ENCODE measurements around the gene CIAO2A.

The CIAO2A gene

GRCh38 chr15:64045774-64046420, 47.7 kb downstream of the CIAO2A start:
- in situ Hi-C loops (cut with HindIII; ENCODE audit: low sequenced_read_pairs) = no loop called here

- in situ Hi-C loops (cut with HindIII; ENCODE audit: low sequenced_read_pairs) = no loop called here
These were observed 48.6 kb downstream of the CIAO2A start for GRCh38 chr15:64045101-64045435.

GRCh38 chr15:64044300-64045100, 49.1 kb downstream of the CIAO2A start:
- in situ Hi-C loops (cut with HindIII; ENCODE audit: low sequenced_read_pairs) = no loop called here

DNA sequence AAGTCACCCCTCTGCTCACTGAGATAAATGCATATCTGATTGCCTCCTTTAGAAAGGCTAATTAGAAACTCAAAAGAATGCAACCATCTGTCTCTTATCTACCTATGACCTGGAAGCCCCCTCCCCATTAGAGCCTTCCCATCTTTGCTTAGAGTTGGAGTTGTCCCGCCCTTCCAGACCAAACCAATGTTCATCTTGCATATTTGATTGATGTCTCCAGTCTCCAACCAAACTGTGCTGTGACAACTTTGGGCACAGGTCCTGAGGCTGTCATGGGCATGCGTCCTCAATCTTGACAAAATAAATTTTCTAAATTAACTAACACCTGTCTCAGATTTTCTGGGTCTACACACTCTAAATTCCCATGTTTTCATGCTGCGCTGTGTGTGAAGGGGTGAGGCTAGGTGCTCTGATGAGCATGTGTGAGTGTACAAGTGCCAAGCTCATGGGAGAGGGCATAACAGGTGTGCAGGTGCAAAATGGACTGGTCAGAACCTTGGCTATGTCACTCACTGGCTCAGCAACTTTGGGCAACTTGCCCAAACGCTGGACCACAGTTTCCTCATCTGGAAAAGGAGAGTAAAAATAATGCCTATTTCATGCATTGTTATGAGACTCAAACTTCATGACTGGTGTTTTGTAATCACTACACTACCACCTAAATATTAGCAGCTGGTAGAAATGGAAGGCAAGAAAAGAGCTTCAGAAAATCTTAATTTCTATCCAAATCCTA, 54.6 kb downstream of the CIAO2A start:
- in situ Hi-C loops (cut with HindIII; ENCODE audit: low sequenced_read_pairs) = no loop called here

GRCh38 chr15:64037966-64038365, 55.7 kb downstream of the CIAO2A start:
- in situ Hi-C loops (cut with HindIII; ENCODE audit: low sequenced_read_pairs) = no loop called here

DNA sequence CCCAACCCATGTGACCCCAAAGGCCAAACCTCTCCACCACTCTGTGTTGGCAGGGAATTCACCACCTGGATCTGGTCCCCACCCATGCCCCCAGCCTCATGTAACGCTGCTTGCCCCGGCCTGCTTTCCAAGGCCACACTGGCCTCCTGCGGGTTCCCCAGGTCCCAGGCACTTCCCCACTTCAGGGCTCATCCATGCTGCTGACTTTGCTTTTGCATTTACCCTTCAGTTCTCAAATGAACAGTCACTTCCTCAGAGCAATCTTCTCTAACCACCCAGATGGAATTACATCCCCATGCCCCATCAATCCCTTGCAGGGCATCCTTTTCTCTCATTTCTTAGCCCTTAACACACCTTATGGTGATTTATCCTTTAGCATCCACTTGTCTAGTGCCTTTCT, 56.5 kb downstream of the CIAO2A start:
- in situ Hi-C loops (cut with HindIII; ENCODE audit: low sequenced_read_pairs) = no loop called here

DNA sequence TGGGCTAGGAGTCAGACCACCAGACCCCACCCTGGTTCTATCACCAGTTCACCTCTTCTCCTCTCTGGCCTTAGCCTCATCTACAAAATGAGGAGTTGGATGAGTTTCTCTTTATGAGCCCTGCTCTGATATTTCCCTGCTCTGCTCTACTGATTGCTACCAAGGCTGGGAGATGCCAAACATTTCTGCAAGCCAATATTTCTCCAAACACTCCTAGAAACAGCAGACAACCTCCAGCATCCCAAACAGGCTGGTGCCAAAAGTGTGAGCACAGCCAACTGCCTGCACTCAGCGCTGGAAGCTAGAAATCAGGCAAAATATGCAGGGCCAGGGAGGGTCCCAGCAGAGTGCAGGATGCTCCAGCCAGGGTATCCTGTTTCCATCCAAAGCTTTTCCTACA, 58.1 kb downstream of the CIAO2A start:
- in situ Hi-C loops (cut with HindIII; ENCODE audit: low sequenced_read_pairs) = no loop called here

- in situ Hi-C loops (cut with HindIII; ENCODE audit: low sequenced_read_pairs) = no loop called here
These were observed 59.1 kb downstream of the CIAO2A start for GRCh38 chr15:64034519-64034918.

DNA sequence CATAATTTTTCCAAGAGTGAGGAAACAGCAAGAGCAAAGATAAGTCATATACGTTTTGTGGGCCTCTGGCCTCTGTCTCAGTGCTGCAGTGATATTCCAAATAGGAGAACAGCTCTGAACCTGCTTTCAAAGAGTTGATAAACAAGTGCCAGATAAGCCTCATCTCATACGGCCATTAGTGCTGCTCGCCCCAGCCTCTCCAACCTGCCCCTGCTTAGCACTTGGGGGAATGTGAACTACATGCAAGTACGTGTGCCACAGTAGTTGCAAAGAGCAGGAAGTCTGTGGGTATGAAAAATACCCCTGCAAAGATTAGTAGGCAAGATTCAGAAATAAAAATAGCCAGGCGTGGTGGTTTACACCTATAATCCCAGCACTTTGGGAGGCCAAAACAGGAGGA, 61.3 kb downstream of the CIAO2A start:
- in situ Hi-C loops (cut with HindIII; ENCODE audit: low sequenced_read_pairs) = no loop called here

DNA sequence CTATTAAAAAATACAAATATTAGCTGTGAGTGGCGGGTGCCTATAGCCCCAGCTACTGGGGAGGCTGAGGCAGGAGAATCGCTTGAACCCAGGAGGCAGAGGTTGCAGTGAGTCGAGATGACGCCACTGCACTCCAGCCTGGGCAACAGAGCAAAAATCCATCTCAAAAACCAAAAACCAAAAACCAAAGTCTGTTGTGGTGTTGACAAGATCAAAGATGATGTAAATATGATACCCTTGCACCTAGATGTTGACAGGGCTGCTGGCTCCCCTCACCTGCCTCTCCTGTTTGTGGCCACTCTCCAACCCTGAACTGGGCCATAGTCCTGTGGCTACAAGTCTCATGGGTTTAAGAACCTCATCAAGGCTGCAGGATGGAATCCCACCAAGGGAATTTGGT, 63.5 kb downstream of the CIAO2A start:
- in situ Hi-C loops (cut with HindIII; ENCODE audit: low sequenced_read_pairs) = no loop called here

DNA sequence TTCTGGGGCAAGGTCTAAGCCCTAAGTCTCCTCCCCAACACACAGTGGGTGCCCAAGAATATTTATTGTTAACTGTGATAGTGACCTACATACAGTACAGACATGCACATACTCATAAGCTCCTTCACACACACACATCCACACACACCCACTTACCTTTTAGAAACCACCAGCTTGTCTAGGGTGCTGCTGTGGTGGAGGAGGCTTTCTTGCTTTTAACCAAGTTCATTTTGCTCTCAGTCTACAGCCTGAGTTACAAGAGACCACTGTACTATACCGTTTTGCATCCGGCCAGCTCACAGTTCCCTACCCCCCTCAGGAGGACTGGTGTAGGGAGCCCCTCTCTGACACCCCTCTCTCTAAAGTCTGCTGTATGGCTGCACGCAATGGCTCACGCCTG, 64.0 kb downstream of the CIAO2A start:
- in situ Hi-C loops (cut with HindIII; ENCODE audit: low sequenced_read_pairs) = no loop called here

DNA sequence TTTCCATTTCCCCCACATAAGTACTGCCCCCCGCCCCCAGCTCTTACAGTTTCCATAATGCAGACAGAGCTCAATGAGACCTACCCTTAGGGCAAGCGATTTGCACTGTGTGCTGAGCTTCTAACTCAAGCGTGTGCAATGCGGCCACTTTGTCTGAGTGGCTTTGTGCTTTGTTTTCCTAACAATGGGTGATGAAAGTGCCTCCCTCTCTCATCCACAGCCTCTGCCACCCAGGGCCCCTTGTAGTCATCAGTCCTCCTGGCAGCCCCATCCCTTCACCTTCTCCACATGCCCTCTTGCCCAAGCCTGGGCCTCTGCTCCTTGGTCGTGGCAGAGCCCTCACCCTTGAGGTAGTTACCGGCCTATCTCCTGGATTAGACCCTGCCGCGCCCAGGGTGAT, 64.5 kb downstream of the CIAO2A start:
- in situ Hi-C loops (cut with HindIII; ENCODE audit: low sequenced_read_pairs) = no loop called here

GRCh38 chr15:64026591-64026990, 67.0 kb downstream of the CIAO2A start:
- in situ Hi-C loops (cut with HindIII; ENCODE audit: low sequenced_read_pairs) = no loop called here

- in situ Hi-C loops (cut with HindIII; ENCODE audit: low sequenced_read_pairs) = no loop called here
These were observed 69.2 kb downstream of the CIAO2A start for GRCh38 chr15:64024172-64025050.

- in situ Hi-C loops (cut with HindIII; ENCODE audit: low sequenced_read_pairs) = no loop called here
These were observed 70.4 kb downstream of the CIAO2A start for GRCh38 chr15:64023220-64023619.

GRCh38 chr15:64022571-64022970, 71.1 kb downstream of the CIAO2A start:
- in situ Hi-C loops (cut with HindIII; ENCODE audit: low sequenced_read_pairs) = no loop called here

Data from endothelial cell of hepatic sinusoid (primary cell).